A549 (cell line): ENCODE measurements around the gene LNPEP. TPM values are rescaled to one million over a fixed set of nuclear protein-coding genes. Genes with fewer than 3 reads are reported as not detected.

ENCODE experiments used
- ATAC-seq, 2 experiments: fragments of 200-7000 bp in 1 of 2; fragments of >200 bp in 1 of 2; cut with Nextera tagmentation in 1 of 2; cut with Tn5 transposase in 1 of 2; 3 replicates each; pipeline versions ENCODE4 v1.8.0 to v1.9.1; 2018 to 2020; ENCODE audit warnings: mild to moderate bottlenecking in 1 of 2, moderate library complexity in 1 of 2
- CTCF ChIA-PET: fragments of 300-600 bp; sonication (Branson Sonifier 250); formaldehyde crosslinking; extraction: SDS; loops from one replicate; lab custom pipeline; 2021; ENCODE audit warnings: antibody characterized with exemption, inconsistent platforms; lab: Yijun Ruan, JAX
- POLR2A ChIA-PET: fragments of 350-600 bp; formaldehyde crosslinking; extraction: SDS; loops from one replicate; lab custom pipeline; 2021; ENCODE audit warnings: antibody characterized with exemption, inconsistent platforms; lab: Yijun Ruan, JAX
- DNase-seq, 2 experiments: peaks; one replicate each; pipeline versions ENCODE4 v3.0.0 to v3.0.0-alpha.2; 2011 to 2016; ENCODE audit warnings: low read depth in 1 of 2, low spot score in 1 of 2
- FAIRE-seq: peaks from 2 replicates; lab custom pipeline; 2011; peaks lifted over from hg19 to GRCh38; lab: Jason Lieb, UNC
- H3K27ac ChIP-seq, 2 experiments: fragments of >200 bp; sonication (Bioruptor Twin); formaldehyde crosslinking; 3 replicates each; pipeline ENCODE4 v1.5.1; 2016 to 2017
- H3K4me1 ChIP-seq: fragments of >200 bp; sonication (Bioruptor Twin); formaldehyde crosslinking; 3 replicates; pipeline ENCODE4 v1.6.1; 2016
- H3K4me2 ChIP-seq: fragments of >200 bp; sonication (Bioruptor Twin); formaldehyde crosslinking; 3 replicates; pipeline ENCODE4 v1.6.1; 2016
- H3K4me3 ChIP-seq: fragments of >200 bp; sonication (Bioruptor Twin); formaldehyde crosslinking; 3 replicates; pipeline ENCODE4 v1.5.1; 2016
- H3K9me3 ChIP-seq: fragments of >200 bp; sonication (Bioruptor Twin); formaldehyde crosslinking; 3 replicates; pipeline ENCODE4 v1.6.1; 2016
- BHLHE40 ChIP-seq: IDR thresholded peaks from 2 replicates; pipeline ENCODE4 v1.6.1; 2012; ENCODE audit warnings: low read depth, low read length, inconsistent platforms
- CBX8 ChIP-seq: fragments of 200-600 bp; sonication (generic); IDR thresholded peaks from 2 replicates; pipeline ENCODE4 v1.6.1; 2016
- CEBPB ChIP-seq, 2 experiments: fragments of >200 bp in 1 of 2; sonication (Bioruptor Twin) in 1 of 2; formaldehyde crosslinking in 1 of 2; IDR thresholded peaks; 2 replicates each; pipeline ENCODE4 v1.6.1; 2012 to 2016
- CHD2 ChIP-seq: fragments of 150-350 bp; IDR thresholded peaks from 2 replicates; pipeline ENCODE4 v1.6.1; 2014; ENCODE audit warnings: low read length; ENCODE audit not compliant: partially characterized antibody
- CHD4 ChIP-seq: fragments of 200-600 bp; sonication (generic); IDR thresholded peaks from 2 replicates; pipeline ENCODE4 v1.6.1; 2016; ENCODE audit warnings: antibody characterized with exemption, mild to moderate bottlenecking, borderline replicate concordance
- EHF ChIP-seq: fragments of 250-450 bp; sonication (Bioruptor Pico); IDR thresholded peaks from 2 replicates; pipeline ENCODE4 v1.5.0; 2020; ENCODE audit warnings: mild to moderate bottlenecking
- GATA3 ChIP-seq: IDR thresholded peaks from 2 replicates; pipeline ENCODE4 v1.6.1; 2012; ENCODE audit warnings: borderline replicate concordance
- HDAC2 ChIP-seq: fragments of 200-600 bp; sonication (generic); IDR thresholded peaks from 2 replicates; pipeline ENCODE4 v1.6.1; 2016
- HEYL ChIP-seq: fragments of 250-450 bp; sonication (Bioruptor Pico); IDR thresholded peaks from 2 replicates; pipeline ENCODE4 v1.8.0; 2021; ENCODE audit warnings: mild to moderate bottlenecking, moderate library complexity
- HOXB5 ChIP-seq: fragments of 250-450 bp; sonication (Bioruptor Pico); IDR thresholded peaks from 2 replicates; pipeline ENCODE4 v1.5.0; 2020; ENCODE audit warnings: mild to moderate bottlenecking, moderate library complexity
- JUNB ChIP-seq: fragments of >200 bp; sonication (Bioruptor Twin); formaldehyde crosslinking; IDR thresholded peaks from 2 replicates; pipeline ENCODE4 v1.6.1; 2016
- KDM5A ChIP-seq: fragments of 200-600 bp; sonication (generic); IDR thresholded peaks from 2 replicates; pipeline ENCODE4 v1.6.1; 2016; ENCODE audit warnings: antibody characterized with exemption, mild to moderate bottlenecking
- MAFK ChIP-seq: fragments of 450-650 bp; IDR thresholded peaks from 2 replicates; pipeline ENCODE4 v1.6.1; 2014; ENCODE audit not compliant: partially characterized antibody
- MAZ ChIP-seq: fragments of 150-350 bp; IDR thresholded peaks from 2 replicates; pipeline ENCODE4 v1.6.1; 2014; ENCODE audit warnings: antibody characterized with exemption, low read depth, low read length, borderline replicate concordance
- MYC ChIP-seq: IDR thresholded peaks from 2 replicates; pipeline ENCODE4 v1.6.1; 2012; ENCODE audit warnings: mild to moderate bottlenecking, inconsistent platforms, low read length, improper control_type of control experiment, borderline replicate concordance
- NFE2L2 ChIP-seq: fragments of 150-350 bp; conservative IDR thresholded peaks from 2 replicates; pipeline ENCODE4 v1.6.1; 2014; ENCODE audit warnings: low read length
- POLR2A ChIP-seq: IDR thresholded peaks from 2 replicates; pipeline ENCODE4 v1.6.1; 2012; ENCODE audit warnings: mild to moderate bottlenecking, low read length
- POLR2AphosphoS2 ChIP-seq: conservative IDR thresholded peaks from 2 replicates; pipeline ENCODE4 v1.6.1; 2012; ENCODE audit warnings: low read length, improper control_type of control experiment, inconsistent platforms
- RCOR1 ChIP-seq: fragments of 150-350 bp; IDR thresholded peaks from 2 replicates; pipeline ENCODE4 v1.6.1; 2014; ENCODE audit warnings: antibody characterized with exemption, low read length, low read depth
- RNF2 ChIP-seq: fragments of 200-600 bp; sonication (generic); IDR thresholded peaks from 2 replicates; pipeline ENCODE4 v1.6.1; 2016; ENCODE audit warnings: low read depth, mild to moderate bottlenecking, antibody characterized with exemption, moderate library complexity, borderline replicate concordance
- SMC3 ChIP-seq: fragments of >200 bp; sonication (Bioruptor Twin); formaldehyde crosslinking; IDR thresholded peaks from 3 replicates; pipeline ENCODE4 v1.6.1; 2018; ENCODE audit warnings: inconsistent platforms
- TP53 ChIP-seq: fragments of 250-450 bp; sonication (Bioruptor Pico); IDR thresholded peaks from 2 replicates; pipeline ENCODE4 v1.5.0; 2021; ENCODE audit warnings: mild to moderate bottlenecking, moderate library complexity
- ZC3H11A ChIP-seq: fragments of 450-650 bp; IDR thresholded peaks from 2 replicates; pipeline ENCODE4 v1.6.1; 2014; ENCODE audit warnings: antibody characterized with exemption, mild to moderate bottlenecking
- ZFP36 ChIP-seq: fragments of 450-650 bp; IDR thresholded peaks from 2 replicates; pipeline ENCODE4 v1.6.1; 2014; ENCODE audit warnings: borderline replicate concordance; ENCODE audit not compliant: partially characterized antibody
- ZNF302 ChIP-seq: fragments of 250-450 bp; sonication (Bioruptor Pico); IDR thresholded peaks from 2 replicates; pipeline ENCODE4 v1.9.0; 2021; ENCODE audit warnings: inconsistent platforms, mild to moderate bottlenecking, moderate library complexity
- ZSCAN20 ChIP-seq: fragments of 250-450 bp; sonication (Bioruptor Pico); IDR thresholded peaks from 2 replicates; pipeline ENCODE4 v1.8.0; 2022; ENCODE audit warnings: mild to moderate bottlenecking, moderate library complexity
- WGBS: methylation state at CpG from one replicate; pipeline ENCODE4 v1.1.6; 2017; ENCODE audit errors: missing lambda C conversion rate; 5-methylcytosine and 5-hydroxymethylcytosine counted together
- polyA plus RNA-seq, 4 experiments: library from polyadenylated mRNA; depleted of rRNA in 3 of 4; stranded (reverse); fragments of >200 nt; fragmentation: RNase III in 1 of 4; extraction: RNeasy Plus Mini Kit Qiagen cat#74134 plus additional on column Dnase treatment in 1 of 4; gene quantifications; 2 replicates in 3 of 4; 3 replicates in 1 of 4; pipeline ENCODE4 v1.2.3, GENCODE V29; 2011 to 2017
- TF ChIP-seq, protein P1 (sequence below): fragments of >200 bp; sonication (Bioruptor Twin); formaldehyde crosslinking; IDR thresholded peaks from 2 replicates; pipeline ENCODE4 v1.6.1; 2016
- TF ChIP-seq, protein P2 (sequence below): fragments of 250-450 bp; sonication (Bioruptor Pico); IDR thresholded peaks from 2 replicates; pipeline ENCODE4 v1.5.0; 2020; ENCODE audit warnings: low read depth, mild to moderate bottlenecking, moderate library complexity
- TF ChIP-seq, protein P3 (sequence below): fragments of 250-450 bp; sonication (Bioruptor Pico); IDR thresholded peaks from 2 replicates; pipeline ENCODE4 v1.5.0; 2021; ENCODE audit warnings: mild to moderate bottlenecking, moderate library complexity, borderline replicate concordance
- TF ChIP-seq, protein P4 (sequence below): fragments of 450-650 bp; IDR thresholded peaks from 2 replicates; pipeline ENCODE4 v1.6.1; 2014; ENCODE audit warnings: antibody characterized with exemption
- TF ChIP-seq, protein P5 (sequence below): IDR thresholded peaks from 2 replicates; pipeline ENCODE4 v1.6.1; 2012; ENCODE audit warnings: low read depth, borderline replicate concordance
- TF ChIP-seq, protein P6 (sequence below): IDR thresholded peaks from 2 replicates; pipeline ENCODE4 v1.6.1; 2012

The LNPEP gene
- polyA plus RNA-seq, 2 of the 4 experiments (the other 2 are of a cell fraction) = 5.9 to 19.7 TPM

DNA sequence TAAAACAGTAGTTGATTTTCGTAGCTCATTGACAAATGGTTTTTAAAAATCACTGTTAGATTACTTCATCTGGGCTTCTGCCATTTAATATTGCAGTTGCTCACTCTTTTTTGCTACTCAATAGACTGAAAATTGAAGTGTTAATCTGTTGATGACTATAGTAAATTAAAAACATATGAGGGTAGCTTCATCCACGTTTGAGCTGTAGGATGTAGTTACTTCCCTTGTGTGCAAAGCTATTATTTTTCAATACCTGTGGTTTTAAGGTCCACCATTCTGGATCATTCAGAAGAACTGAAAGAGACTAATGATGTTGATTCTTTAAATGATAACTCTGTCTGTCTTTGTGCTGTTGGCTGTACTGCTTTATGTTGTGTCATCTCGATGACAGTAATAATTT is 74.7 kb downstream of the LNPEP start:
- no peak overlapping the region for H3K4me3 ChIP-seq
- CTCF ChIA-PET = interaction anchor here (0.9 to 1.3 kb wide), 3 partner anchors 13 to 259 kb away, joined by 3 to 6 read pairs (median 4); no protein-coding TSS in a partner anchor

DNA sequence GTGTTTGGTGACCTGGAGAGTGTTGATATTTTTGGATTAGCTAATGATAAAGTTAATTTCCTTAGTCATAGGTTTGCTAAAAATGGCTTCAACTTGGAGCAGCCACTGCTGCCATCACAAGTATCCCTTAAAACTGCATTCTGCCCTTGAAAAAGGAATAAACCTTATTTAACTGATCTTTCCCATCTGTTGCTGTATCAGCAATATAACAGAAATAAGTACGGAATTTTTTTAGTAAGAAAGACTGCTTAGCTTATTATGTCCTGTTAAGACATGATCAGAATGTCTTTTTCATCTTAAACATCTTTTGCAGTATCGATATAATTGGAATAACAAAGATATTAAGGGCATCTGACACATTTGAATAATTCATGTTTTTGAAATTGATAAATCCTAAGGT is 75.7 kb downstream of the LNPEP start:
- no peak for TF ChIP-seq RCOR1
- TF ChIP-seq CHD2 = no peak
- no peak for TF ChIP-seq MAZ
- peak; percentile 60 for TF ChIP-seq MAFK
- no peak for TF ChIP-seq MYC
- TF ChIP-seq HOXB5 (CRISPR knock-in tag) = no peak
- TF ChIP-seq, protein P1, sequence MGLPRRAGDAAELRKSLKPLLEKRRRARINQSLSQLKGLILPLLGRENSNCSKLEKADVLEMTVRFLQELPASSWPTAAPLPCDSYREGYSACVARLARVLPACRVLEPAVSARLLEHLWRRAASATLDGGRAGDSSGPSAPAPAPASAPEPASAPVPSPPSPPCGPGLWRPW = no peak
- TF ChIP-seq CBX8 = no peak
- no peak for TF ChIP-seq GATA3
- FAIRE-seq = no peak
- Histone ChIP-seq H3K4me3 (no peak overlapping the region), H3K9me3 (no peaks in the 10 kb centered on the region), H3K27ac (no peak overlapping the region), H3K4me2 (no peak overlapping the region), H3K4me1 (no peaks in the 10 kb centered on the region)
- 89% methylated on average over 2 of the region's 2 CpGs for WGBS
- ChIA-PET CTCF (interaction anchor here (1.3 kb wide), 2 partner anchors 14 to 260 kb away, joined by 4 to 6 read pairs; no protein-coding TSS in a partner anchor), POLR2A (no interaction called here)
- ATAC-seq = no peak
- no peak for DNase-seq

More for the DNA sequence above, 74.7 kb downstream of the LNPEP start:
- TF ChIP-seq, protein P2, sequence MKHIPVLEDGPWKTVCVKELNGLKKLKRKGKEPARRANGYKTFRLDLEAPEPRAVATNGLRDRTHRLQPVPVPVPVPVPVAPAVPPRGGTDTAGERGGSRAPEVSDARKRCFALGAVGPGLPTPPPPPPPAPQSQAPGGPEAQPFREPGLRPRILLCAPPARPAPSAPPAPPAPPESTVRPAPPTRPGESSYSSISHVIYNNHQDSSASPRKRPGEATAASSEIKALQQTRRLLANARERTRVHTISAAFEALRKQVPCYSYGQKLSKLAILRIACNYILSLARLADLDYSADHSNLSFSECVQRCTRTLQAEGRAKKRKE (CRISPR knock-in tag) = no peak
- TF ChIP-seq POLR2A (no peak), CHD4 (no peak), RNF2 (no peak), HDAC2 (no peak), JUNB (no peak), HEYL (CRISPR knock-in tag) (no peak), HOXB5 (CRISPR knock-in tag) (no peak), ZC3H11A (no peak), POLR2AphosphoS2 (no peak), TP53 (no peak), EHF (CRISPR knock-in tag) (no peak), ZFP36 (no peak), CEBPB (IDR thresholded peaks at IDR 0.05) (no peak), RCOR1 (no peak)
- TF ChIP-seq, protein P3, sequence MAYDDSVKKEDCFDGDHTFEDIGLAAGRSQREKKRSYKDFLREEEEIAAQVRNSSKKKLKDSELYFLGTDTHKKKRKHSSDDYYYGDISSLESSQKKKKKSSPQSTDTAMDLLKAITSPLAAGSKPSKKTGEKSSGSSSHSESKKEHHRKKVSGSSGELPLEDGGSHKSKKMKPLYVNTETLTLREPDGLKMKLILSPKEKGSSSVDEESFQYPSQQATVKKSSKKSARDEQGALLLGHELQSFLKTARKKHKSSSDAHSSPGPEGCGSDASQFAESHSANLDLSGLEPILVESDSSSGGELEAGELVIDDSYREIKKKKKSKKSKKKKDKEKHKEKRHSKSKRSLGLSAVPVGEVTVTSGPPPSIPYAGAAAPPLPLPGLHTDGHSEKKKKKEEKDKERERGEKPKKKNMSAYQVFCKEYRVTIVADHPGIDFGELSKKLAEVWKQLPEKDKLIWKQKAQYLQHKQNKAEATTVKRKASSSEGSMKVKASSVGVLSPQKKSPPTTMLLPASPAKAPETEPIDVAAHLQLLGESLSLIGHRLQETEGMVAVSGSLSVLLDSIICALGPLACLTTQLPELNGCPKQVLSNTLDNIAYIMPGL = no peak
- TF ChIP-seq, all 56 proteins: peak for 0
- POLR2A ChIA-PET = no interaction called here
- FAIRE-seq (peak; percentile 63), ATAC-seq (no peak), DNase-seq (no peak)
- Histone ChIP-seq H3K4me1 (no peaks in the 10 kb centered on the region), H3K9me3 (no peaks in the 10 kb centered on the region), H3K4me2 (no peak overlapping the region), H3K27ac (no peak overlapping the region)
- WGBS = 87% methylated on average over 3 of the region's 3 CpGs

DNA sequence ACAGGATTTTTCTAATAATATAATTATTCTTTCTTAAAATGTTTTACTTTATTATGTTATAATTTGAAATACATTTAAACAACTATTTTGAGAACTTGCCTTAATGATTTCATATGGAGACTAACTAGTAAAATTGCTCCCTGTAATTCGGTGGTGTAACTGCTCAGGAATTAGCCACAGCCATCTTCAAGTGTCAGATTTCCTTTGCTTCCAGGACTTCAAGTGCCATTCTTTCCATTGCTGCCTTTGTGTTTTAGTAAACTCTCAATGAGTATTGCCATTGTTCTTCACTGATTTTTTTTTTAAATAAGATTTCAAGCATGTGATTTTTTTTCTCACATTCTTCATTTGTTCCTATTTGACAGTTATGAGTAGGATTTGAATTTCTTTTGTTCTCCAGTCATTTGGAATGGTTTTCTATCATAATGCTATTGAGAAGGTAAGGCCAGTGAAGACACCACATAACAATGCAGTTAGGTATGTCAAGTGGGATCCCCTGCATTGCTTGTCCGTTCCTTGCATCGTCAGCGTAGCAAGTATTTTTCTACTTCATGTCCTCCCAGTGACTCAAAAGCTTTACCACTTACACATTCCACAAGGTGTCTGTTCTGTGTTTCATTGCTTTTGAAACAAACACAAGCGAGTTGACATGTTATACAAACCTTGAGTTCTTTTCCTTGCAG is 83.7 kb downstream of the LNPEP start:
- WGBS = 96% methylated on average over 5 of the region's 5 CpGs
- no peak overlapping the region for H3K4me3 ChIP-seq
- ATAC-seq (no peak), DNase-seq (no peak), FAIRE-seq (no peak)
- ChIA-PET POLR2A (interaction anchor here (0.7 kb wide), 1 partner anchor 158 kb away, joined by 3 read pairs; no protein-coding TSS in a partner anchor), CTCF (no interaction called here)
- H3K4me2 ChIP-seq = no peak overlapping the region
- H3K4me1 ChIP-seq = no peaks in the 10 kb centered on the region
- TF ChIP-seq, protein P4, sequence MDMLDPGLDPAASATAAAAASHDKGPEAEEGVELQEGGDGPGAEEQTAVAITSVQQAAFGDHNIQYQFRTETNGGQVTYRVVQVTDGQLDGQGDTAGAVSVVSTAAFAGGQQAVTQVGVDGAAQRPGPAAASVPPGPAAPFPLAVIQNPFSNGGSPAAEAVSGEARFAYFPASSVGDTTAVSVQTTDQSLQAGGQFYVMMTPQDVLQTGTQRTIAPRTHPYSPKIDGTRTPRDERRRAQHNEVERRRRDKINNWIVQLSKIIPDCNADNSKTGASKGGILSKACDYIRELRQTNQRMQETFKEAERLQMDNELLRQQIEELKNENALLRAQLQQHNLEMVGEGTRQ = no peak
- no peak for TF ChIP-seq SMC3
- TF ChIP-seq HEYL (CRISPR knock-in tag) = no peak
- TF ChIP-seq, protein P1 = no peak
- TF ChIP-seq, protein P5, sequence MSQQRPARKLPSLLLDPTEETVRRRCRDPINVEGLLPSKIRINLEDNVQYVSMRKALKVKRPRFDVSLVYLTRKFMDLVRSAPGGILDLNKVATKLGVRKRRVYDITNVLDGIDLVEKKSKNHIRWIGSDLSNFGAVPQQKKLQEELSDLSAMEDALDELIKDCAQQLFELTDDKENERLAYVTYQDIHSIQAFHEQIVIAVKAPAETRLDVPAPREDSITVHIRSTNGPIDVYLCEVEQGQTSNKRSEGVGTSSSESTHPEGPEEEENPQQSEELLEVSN = no peak
- TF ChIP-seq ZFP36 = no peak
- no peak for TF ChIP-seq MYC
- TF ChIP-seq ZNF302 (CRISPR knock-in tag) = no peak
- TF ChIP-seq, protein P6, sequence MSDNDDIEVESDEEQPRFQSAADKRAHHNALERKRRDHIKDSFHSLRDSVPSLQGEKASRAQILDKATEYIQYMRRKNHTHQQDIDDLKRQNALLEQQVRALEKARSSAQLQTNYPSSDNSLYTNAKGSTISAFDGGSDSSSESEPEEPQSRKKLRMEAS = no peak
- TF ChIP-seq ZSCAN20 (CRISPR knock-in tag) = no peak
- TF ChIP-seq NFE2L2 = no peak
- TF ChIP-seq BHLHE40 = no peak
- TF ChIP-seq KDM5A = no peak
- TF ChIP-seq CHD2 = no peak
- H3K27ac ChIP-seq = no peak overlapping the region
- no peaks in the 10 kb centered on the region for H3K9me3 ChIP-seq
